GM12872 (cell line): ENCODE measurements around the gene TNIK.

Experiments used
- CTCF ChIP-seq: IDR thresholded peaks from 3 replicates; pipeline ENCODE4 v1.5.1; 2011; ENCODE audit warnings: low read depth, mild to moderate bottlenecking, low read length, moderate library complexity; ENCODE audit not compliant: insufficient read depth

TNIK gene

GRCh38 chr3:171150945-171151344, 309.3 kb downstream of the TNIK start:
- no peak for TF ChIP-seq CTCF

- TF ChIP-seq CTCF, result no peak
Observed at GRCh38 chr3:171149526-171150116, 310.6 kb downstream of the TNIK start.

- TF ChIP-seq CTCF, result no peak
Observed at GRCh38 chr3:171145798-171146197, 314.4 kb downstream of the TNIK start.

- no peak for TF ChIP-seq CTCF
Observed at GRCh38 chr3:171142985-171143384, 317.2 kb downstream of the TNIK start.

GRCh38 chr3:171140246-171140645, 320.0 kb downstream of the TNIK start:
- TF ChIP-seq CTCF, result no peak

- no peak for TF ChIP-seq CTCF
Observed at GRCh38 chr3:171138027-171138426, 322.2 kb downstream of the TNIK start.

GRCh38 chr3:171135549-171135948, 324.7 kb downstream of the TNIK start:
- no peak for TF ChIP-seq CTCF
